ENCODE results near the gene MED8.

Gene MED8

DNA sequence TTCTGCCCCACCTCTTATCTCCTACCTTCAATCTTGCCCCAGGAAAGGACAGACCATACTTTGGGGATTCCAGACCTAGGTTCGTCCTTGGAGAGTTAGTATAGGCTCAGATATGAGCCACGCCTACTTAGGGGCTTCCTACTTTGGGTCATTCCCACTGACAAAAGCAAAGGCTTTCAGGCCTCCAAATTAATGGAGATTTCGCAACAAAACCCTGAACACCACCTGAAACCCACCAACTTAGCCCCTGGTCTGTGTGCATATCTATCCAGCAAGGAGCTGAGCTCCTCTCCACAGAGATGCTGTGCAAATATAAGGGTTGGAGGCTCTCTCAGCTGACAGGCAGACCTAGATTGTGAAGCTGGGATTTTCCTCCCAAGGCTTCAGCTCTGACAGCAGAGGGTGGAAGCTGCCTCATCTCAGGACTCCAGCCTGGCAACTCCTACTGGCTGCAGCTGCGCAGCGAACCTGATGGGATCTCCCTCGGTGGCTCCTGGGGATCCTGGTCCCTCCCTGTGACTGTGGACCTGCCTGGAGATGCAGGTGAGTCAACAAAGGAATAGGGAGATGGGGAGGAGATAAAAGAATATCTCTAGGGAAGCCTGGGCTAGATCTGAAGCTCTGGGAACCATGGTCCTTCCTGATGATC lies 49.9 kb downstream of the MED8 start:
- Histone ChIP-seq H3K9ac (ENCODE audit: low read length) (no peak overlapping the region), H3K27ac (ENCODE audit: low read depth, low read length, poor library complexity, severe bottlenecking) (no peak overlapping the region), H3K4me3 (ENCODE audit: low read depth, low read length, poor library complexity, severe bottlenecking) (no peak overlapping the region), H3K79me2 (ENCODE audit: insufficient read depth, low read length) (no peaks in the 10 kb centered on the region), H3K36me3 (ENCODE audit: insufficient read depth, low read length) (no peaks in the 10 kb centered on the region), H3K27me3 (ENCODE audit: insufficient read depth, low read length) (no peaks in the 10 kb centered on the region), H2AFZ (ENCODE audit: low read length) (no peak overlapping the region), H3K4me2 (ENCODE audit: low read length) (no peak overlapping the region), H3K9me3 (ENCODE audit: low read length) (no peaks in the 10 kb centered on the region), H3K9me2 (ENCODE audit: low read depth, low read length) (no peaks in the 10 kb centered on the region), H3K4me1 (ENCODE audit: insufficient read depth, low read length, severe bottlenecking) (no peaks in the 10 kb centered on the region), H4K20me1 (ENCODE audit: insufficient read depth, low read length) (no peaks in the 10 kb centered on the region), H3F3A (ENCODE audit: insufficient read depth, low read length) (no peaks in the 10 kb centered on the region)
- TF ChIP-seq, protein P1, sequence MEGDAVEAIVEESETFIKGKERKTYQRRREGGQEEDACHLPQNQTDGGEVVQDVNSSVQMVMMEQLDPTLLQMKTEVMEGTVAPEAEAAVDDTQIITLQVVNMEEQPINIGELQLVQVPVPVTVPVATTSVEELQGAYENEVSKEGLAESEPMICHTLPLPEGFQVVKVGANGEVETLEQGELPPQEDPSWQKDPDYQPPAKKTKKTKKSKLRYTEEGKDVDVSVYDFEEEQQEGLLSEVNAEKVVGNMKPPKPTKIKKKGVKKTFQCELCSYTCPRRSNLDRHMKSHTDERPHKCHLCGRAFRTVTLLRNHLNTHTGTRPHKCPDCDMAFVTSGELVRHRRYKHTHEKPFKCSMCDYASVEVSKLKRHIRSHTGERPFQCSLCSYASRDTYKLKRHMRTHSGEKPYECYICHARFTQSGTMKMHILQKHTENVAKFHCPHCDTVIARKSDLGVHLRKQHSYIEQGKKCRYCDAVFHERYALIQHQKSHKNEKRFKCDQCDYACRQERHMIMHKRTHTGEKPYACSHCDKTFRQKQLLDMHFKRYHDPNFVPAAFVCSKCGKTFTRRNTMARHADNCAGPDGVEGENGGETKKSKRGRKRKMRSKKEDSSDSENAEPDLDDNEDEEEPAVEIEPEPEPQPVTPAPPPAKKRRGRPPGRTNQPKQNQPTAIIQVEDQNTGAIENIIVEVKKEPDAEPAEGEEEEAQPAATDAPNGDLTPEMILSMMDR (IDR thresholded peaks at IDR 0.05; ENCODE audit: low read length) = no peak
- TF ChIP-seq EZH2 (IDR thresholded peaks at IDR 0.05; ENCODE audit: borderline replicate concordance, low read length) = no peak

DNA sequence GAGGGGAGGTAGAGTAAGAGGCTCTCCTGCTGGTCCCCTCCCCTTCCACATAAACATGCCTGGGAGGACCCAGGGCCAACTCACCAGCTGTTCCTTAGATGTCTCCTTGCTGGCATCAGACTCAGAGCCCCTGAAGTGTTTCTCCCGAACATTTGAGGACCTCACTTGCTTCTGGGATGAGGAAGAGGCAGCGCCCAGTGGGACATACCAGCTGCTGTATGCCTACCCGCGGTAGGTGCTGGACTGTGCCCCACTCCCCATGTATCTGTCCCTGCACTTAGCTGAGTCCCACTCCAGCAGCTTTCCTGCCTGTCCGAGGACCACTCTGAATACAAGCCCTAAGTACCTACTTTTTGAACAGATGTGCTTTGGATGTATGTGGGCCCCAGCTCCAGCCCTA lies 51.6 kb downstream of the MED8 start:
- TF ChIP-seq, protein P1 (IDR thresholded peaks at IDR 0.05; ENCODE audit: low read length) = no peak
- TF ChIP-seq EZH2 (IDR thresholded peaks at IDR 0.05; ENCODE audit: borderline replicate concordance, low read length) = no peak
- H4K20me1 ChIP-seq (ENCODE audit: insufficient read depth, low read length) = no peaks in the 10 kb centered on the region
- H3K9me3 ChIP-seq (ENCODE audit: low read length) = no peaks in the 10 kb centered on the region
- H3K4me1 ChIP-seq (ENCODE audit: insufficient read depth, low read length, severe bottlenecking) = no peaks in the 10 kb centered on the region
- no peak overlapping the region for H2AFZ ChIP-seq (ENCODE audit: low read length)
- H3K27me3 ChIP-seq (ENCODE audit: insufficient read depth, low read length) = no peaks in the 10 kb centered on the region
- H3K27ac ChIP-seq (ENCODE audit: low read depth, low read length, poor library complexity, severe bottlenecking) = no peak overlapping the region
- H3K9me2 ChIP-seq (ENCODE audit: low read depth, low read length) = no peaks in the 10 kb centered on the region
- no peaks in the 10 kb centered on the region for H3F3A ChIP-seq (ENCODE audit: insufficient read depth, low read length)
- H3K36me3 ChIP-seq (ENCODE audit: insufficient read depth, low read length) = no peaks in the 10 kb centered on the region
- no peak overlapping the region for H3K4me2 ChIP-seq (ENCODE audit: low read length)
- no peak overlapping the region for H3K4me3 ChIP-seq (ENCODE audit: low read depth, low read length, poor library complexity, severe bottlenecking)
- H3K9ac ChIP-seq (ENCODE audit: low read length) = no peak overlapping the region
- no peaks in the 10 kb centered on the region for H3K79me2 ChIP-seq (ENCODE audit: insufficient read depth, low read length)

DNA sequence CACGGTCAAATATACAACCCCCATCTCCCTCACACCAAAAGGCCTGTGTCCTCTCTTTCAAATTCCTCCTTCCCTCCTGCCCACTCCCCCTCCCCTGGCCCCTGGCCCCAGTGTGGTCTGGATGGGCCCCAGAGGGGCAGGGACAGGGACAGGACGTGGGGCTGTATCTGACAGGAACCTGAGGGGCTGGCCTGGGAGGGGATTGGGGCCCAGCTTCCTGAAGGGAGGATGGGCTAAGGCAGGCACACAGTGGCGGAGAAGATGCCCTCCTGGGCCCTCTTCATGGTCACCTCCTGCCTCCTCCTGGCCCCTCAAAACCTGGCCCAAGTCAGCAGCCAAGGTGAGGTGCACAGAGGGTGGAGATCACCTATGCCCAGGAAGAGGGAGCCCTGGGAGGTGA lies 52.0 kb downstream of the MED8 start, which contains the start of gene MPL:
Gene MPL (plus strand): TSS at position 231 of the 400 bp plus-strand sequence. CDS start 31 bp downstream, at position 262.
- H4K20me1 ChIP-seq (ENCODE audit: insufficient read depth, low read length) = no peaks in the 10 kb centered on the region
- H2AFZ ChIP-seq (ENCODE audit: low read length) = no peak within 1 kb of the TSS
- H3K9me2 ChIP-seq (ENCODE audit: low read depth, low read length) = no peaks in the 10 kb centered on the region
- H3K4me3 ChIP-seq (ENCODE audit: low read depth, low read length, poor library complexity, severe bottlenecking) = no peak within 1 kb of the TSS
- H3K36me3 ChIP-seq (ENCODE audit: insufficient read depth, low read length) = no peaks in the 10 kb centered on the region
- H3K9ac ChIP-seq (ENCODE audit: low read length) = no peak within 1 kb of the TSS
- no peaks in the 10 kb centered on the region for H3K9me3 ChIP-seq (ENCODE audit: low read length)
- H3K4me2 ChIP-seq (ENCODE audit: low read length) = no peak within 1 kb of the TSS
- no peaks in the 10 kb centered on the region for H3K27me3 ChIP-seq (ENCODE audit: insufficient read depth, low read length)
- H3F3A ChIP-seq (ENCODE audit: insufficient read depth, low read length) = no peaks in the 10 kb centered on the region
- H3K4me1 ChIP-seq (ENCODE audit: insufficient read depth, low read length, severe bottlenecking) = no peaks in the 10 kb centered on the region
- H3K79me2 ChIP-seq (ENCODE audit: insufficient read depth, low read length) = no peaks in the 10 kb centered on the region
- TF ChIP-seq, protein P1 (IDR thresholded peaks at IDR 0.05; ENCODE audit: low read length) = no peak
- no peak for TF ChIP-seq EZH2 (IDR thresholded peaks at IDR 0.05; ENCODE audit: borderline replicate concordance, low read length)
- no peak within 1 kb of the TSS for H3K27ac ChIP-seq (ENCODE audit: low read depth, low read length, poor library complexity, severe bottlenecking)

All from OCI-LY1 (cell line).